ENCODE measurements around the gene PLPPR3.

- TF ChIP-seq CTCF (IDR thresholded peaks at IDR 0.05) (no peak), POLR2A (IDR thresholded peaks at IDR 0.05) (no peak)
Observed at GRCh38 chr19:813219-814151, 8.3 kb downstream of the PLPPR3 start.

All from vagina (tissue), 2 donors.